A673 (cell line): ENCODE data around the gene ZNF142. TPM values are rescaled to one million over a fixed set of nuclear protein-coding genes. Genes with fewer than 3 reads are reported as not detected.

Experiments used
- Bru-seq: library from RNA; stranded (reverse); fragments of 400-500 nt; gene quantifications from one replicate; lab custom pipeline; 2021; lab: Mats Ljungman, UMichigan
- BruChase-seq, 2 experiments: library from RNA; stranded (reverse); fragments of 400-500 nt; gene quantifications; one replicate each; lab custom pipeline; 2021; lab: Mats Ljungman, UMichigan
- BruUV-seq: library from RNA; stranded (reverse); fragments of 400-500 nt; replicated peaks from 2 replicates; lab custom pipeline; 2021; lab: Mats Ljungman, UMichigan
- CTCF ChIA-PET: fragments of 300-600 bp; sonication (Branson Sonifier 250); formaldehyde crosslinking; loops from one replicate; lab custom pipeline; 2022; ENCODE audit warnings: antibody characterized with exemption; lab: Charles Lee
- POLR2A ChIA-PET: fragments of 300-600 bp; sonication (Branson Sonifier 250); formaldehyde crosslinking; loops from one replicate; lab custom pipeline; 2022; ENCODE audit warnings: antibody characterized with exemption; ENCODE audit not compliant: low non-redundant PET; lab: Charles Lee
- DNase-seq: peaks from one replicate; pipeline ENCODE4 v3.0.0-alpha.2; 2015; ENCODE audit warnings: low spot score
- H3K27ac ChIP-seq: fragments of 200-600 bp; sonication (generic); 2 replicates; pipeline ENCODE4 v1.5.1; 2016; ENCODE audit warnings: mixed run types, low read depth, mild to moderate bottlenecking, mixed read lengths, antibody characterized with exemption, low read length; ENCODE audit not compliant: poor library complexity, severe bottlenecking
- H3K27me3 ChIP-seq: fragments of 200-600 bp; sonication (generic); replicated peaks from 2 replicates; pipeline ENCODE4 v1.6.1; 2017; ENCODE audit warnings: mixed run types, low read depth, mild to moderate bottlenecking, mixed read lengths, antibody characterized with exemption, low read length; ENCODE audit not compliant: insufficient read depth, poor library complexity
- H3K36me3 ChIP-seq: fragments of 200-600 bp; sonication (generic); 2 replicates; pipeline ENCODE4 v1.6.1; 2016; ENCODE audit warnings: mixed run types, mild to moderate bottlenecking, mixed read lengths, antibody characterized with exemption, low read length; ENCODE audit not compliant: insufficient read depth, poor library complexity, severe bottlenecking
- H3K4me1 ChIP-seq: fragments of 200-600 bp; sonication (generic); 2 replicates; pipeline ENCODE4 v1.6.1; 2017; ENCODE audit warnings: mixed run types, mild to moderate bottlenecking, mixed read lengths, antibody characterized with exemption, low read length; ENCODE audit not compliant: insufficient read depth, poor library complexity, severe bottlenecking
- H3K4me3 ChIP-seq: fragments of 200-600 bp; sonication (generic); 2 replicates; pipeline ENCODE4 v1.5.1; 2016; ENCODE audit warnings: low read depth, mixed run types, mild to moderate bottlenecking, mixed read lengths, low read length; ENCODE audit not compliant: poor library complexity, severe bottlenecking
- H3K9me3 ChIP-seq: fragments of 200-600 bp; sonication (generic); 2 replicates; pipeline ENCODE4 v1.6.1; 2016; ENCODE audit warnings: mixed run types, low read depth, mild to moderate bottlenecking, mixed read lengths, antibody characterized with exemption, low read length; ENCODE audit not compliant: poor library complexity, severe bottlenecking
- CTCF ChIP-seq: fragments of 300-800, 200-600 bp; sonication (generic); conservative IDR thresholded peaks from 2 replicates; pipeline ENCODE4 v1.5.1; 2017; ENCODE audit warnings: low read depth, mild to moderate bottlenecking, antibody characterized with exemption, low read length, moderate library complexity, mixed read lengths
- EZH2 ChIP-seq: fragments of 200-600 bp; sonication (generic); IDR thresholded peaks from 2 replicates; pipeline ENCODE4 v1.6.1; 2017; ENCODE audit warnings: borderline replicate concordance, low read depth, mild to moderate bottlenecking, mixed read lengths, antibody characterized with exemption, low read length; ENCODE audit not compliant: poor library complexity, severe bottlenecking
- intact Hi-C: fragments of 100-400 bp; cut with micrococcal nuclease; formaldehyde crosslinking; loops from one replicate; pipeline ENCODE4 v1.10.0; 2022; ENCODE audit not compliant: unreplicated experiment
- long read RNA-seq: library from polyadenylated mRNA; stranded (forward); transcript quantifications from one replicate; pipeline ENCODE4 v2.0.0, GENCODE V29; 2022
- total RNA-seq: library from RNA; stranded (reverse); gene quantifications from 2 replicates; pipeline ENCODE4 v1.2.3, GENCODE V29; 2021

ZNF142 gene
- total RNA-seq (53.3 and 65.3 TPM in 2 replicates), Bru-seq, nascent RNA (percentile 75 among the genes with signal in this experiment), BruChase-seq, experiment 1, labeled RNA remaining after a 2-hour chase (percentile 78 among the genes with signal in this experiment), BruChase-seq, experiment 2, labeled RNA remaining after a 6-hour chase (percentile 77 among the genes with signal in this experiment)
- long read RNA-seq, full-length matches to known transcripts: 2 of 35 reads
- long read RNA-seq, partial matches to known transcripts: 29 of 35 reads
- long read RNA-seq, other reads (novel, unspliced or antisense): 4 of 35 reads

GRCh38 chr2:218659258-218659987, at the start of gene ZNF142, which contains the start of gene BCS1L:
ZNF142 (minus strand) TSS chr2:218659623; CDS start chr2:218656429, 3,194 bp downstream.
BCS1L (plus strand) TSS chr2:218659683; CDS start chr2:218660988, 1,305 bp downstream.
- Histone ChIP-seq H3K27ac (peak within 1 kb of the TSS; percentile 85), H3K36me3 (peaks cover 57% of the 10 kb centered on the region), H3K9me3 (no peaks in the 10 kb centered on the region), H3K27me3 (no peaks in the 10 kb centered on the region), H3K4me1 (peaks cover 6% of the 10 kb centered on the region), H3K4me3 (peak within 1 kb of the TSS; percentile 89)
- BruUV-seq: no TSS peak
- TF ChIP-seq CTCF (no peak), EZH2 (no peak)
- intact Hi-C loops: no loop called here
- ChIA-PET POLR2A (interaction anchor here (0.6 to 1.2 kb wide), 2 partner anchors 51 to 275 kb away, joined by 4 to 8 read pairs; partner anchors contain the start of gene TTLL4), CTCF (interaction anchor here (0.6 to 2.3 kb wide), 4 partner anchors 31 to 198 kb away, joined by 7 to 28 read pairs (median 10); no protein-coding TSS in a partner anchor)
- DNase-seq: peak; percentile 98

GRCh38 chr2:218708086-218708485, 48.7 kb upstream of the ZNF142 start:
- H3K4me3 ChIP-seq: no peak overlapping the region
- H3K36me3 ChIP-seq: no peaks in the 10 kb centered on the region
- ChIA-PET POLR2A (no interaction called here), CTCF (interaction anchor here (1.2 kb wide), 1 partner anchor 21 kb away, joined by 3 read pairs; no protein-coding TSS in a partner anchor)
- H3K4me1 ChIP-seq: peaks cover 6% of the 10 kb centered on the region
- H3K9me3 ChIP-seq: no peaks in the 10 kb centered on the region
- no peak overlapping the region for H3K27ac ChIP-seq
- TF ChIP-seq EZH2 (no peak), CTCF (no peak)
- intact Hi-C loops: no loop called here
- no peaks in the 10 kb centered on the region for H3K27me3 ChIP-seq
- DNase-seq: no peak
- BruUV-seq: no TSS peak

- no peaks in the 10 kb centered on the region for H3K27me3 ChIP-seq
- H3K4me3 ChIP-seq: no peak overlapping the region
- BruUV-seq: no TSS peak
- ChIA-PET CTCF (no interaction called here), POLR2A (no interaction called here)
- no peaks in the 10 kb centered on the region for H3K9me3 ChIP-seq
- H3K27ac ChIP-seq: no peak overlapping the region
- peaks cover 5% of the 10 kb centered on the region for H3K36me3 ChIP-seq
- DNase-seq: no peak
- TF ChIP-seq EZH2 (no peak), CTCF (no peak)
- no peaks in the 10 kb centered on the region for H3K4me1 ChIP-seq
- intact Hi-C loops: no loop called here
Observed at GRCh38 chr2:218703341-218703740, 43.9 kb upstream of the ZNF142 start.
